HEK293 (cell line): Measurements from ENCODE around the gene TSEN54.
A peak's percentile ranks its signal among the peaks of the same experiment; 100 is the strongest.

Experiments
- GFI1B ChIP-seq: fragments of 450-650 bp; formaldehyde crosslinking; IDR thresholded peaks from 2 replicates; pipeline ENCODE4 v1.5.1; 2016; ENCODE audit warnings: missing biosample characterization, missing genetic modification characterization
- GLIS2 ChIP-seq: fragments of 450-650 bp; formaldehyde crosslinking; IDR thresholded peaks from 2 replicates; pipeline ENCODE4 v1.5.1; 2016; ENCODE audit warnings: missing biosample characterization, missing genetic modification characterization
- IKZF3 ChIP-seq: fragments of 450-650 bp; IDR thresholded peaks from 2 replicates; pipeline ENCODE4 v1.5.0; 2018; ENCODE audit warnings: missing biosample characterization, mild to moderate bottlenecking, missing genetic modification characterization, moderate library complexity
- KLF10 ChIP-seq: fragments of 450-650 bp; IDR thresholded peaks from 2 replicates; pipeline ENCODE4 v1.5.1; 2018; ENCODE audit warnings: missing biosample characterization, mild to moderate bottlenecking, missing genetic modification characterization
- KLF16 ChIP-seq: fragments of 450-650 bp; formaldehyde crosslinking; IDR thresholded peaks from 2 replicates; pipeline ENCODE4 v1.5.1; 2017; ENCODE audit warnings: missing biosample characterization, missing genetic modification characterization
- KLF17 ChIP-seq: fragments of 450-650 bp; formaldehyde crosslinking; IDR thresholded peaks from 2 replicates; pipeline ENCODE4 v1.5.1; 2016; ENCODE audit warnings: missing biosample characterization, missing genetic modification characterization
- TSHZ1 ChIP-seq: fragments of 450-650 bp; formaldehyde crosslinking; IDR thresholded peaks from 2 replicates; pipeline ENCODE4 v1.5.1; 2016; ENCODE audit warnings: missing biosample characterization, missing genetic modification characterization, borderline replicate concordance
- WT1 ChIP-seq: fragments of 450-650 bp; formaldehyde crosslinking; IDR thresholded peaks from 2 replicates; pipeline ENCODE4 v1.5.1; 2016; ENCODE audit warnings: missing biosample characterization, missing genetic modification characterization
- ZBTB21 ChIP-seq: fragments of 450-650 bp; formaldehyde crosslinking; IDR thresholded peaks from 2 replicates; pipeline ENCODE4 v1.5.1; 2017; ENCODE audit warnings: missing biosample characterization, missing genetic modification characterization
- ZBTB49 ChIP-seq: fragments of 450-650 bp; formaldehyde crosslinking; IDR thresholded peaks from 2 replicates; pipeline ENCODE4 v1.5.1; 2016; ENCODE audit warnings: missing biosample characterization, missing genetic modification characterization, low read depth
- ZIC2 ChIP-seq: fragments of 450-650 bp; formaldehyde crosslinking; IDR thresholded peaks from 2 replicates; pipeline ENCODE4 v1.5.1; 2016; ENCODE audit warnings: missing biosample characterization, missing genetic modification characterization
- ZNF133 ChIP-seq: fragments of 450-650 bp; formaldehyde crosslinking; IDR thresholded peaks from 2 replicates; pipeline ENCODE4 v1.5.1; 2016; ENCODE audit warnings: missing biosample characterization, missing genetic modification characterization
- ZNF146 ChIP-seq: fragments of 450-650 bp; formaldehyde crosslinking; IDR thresholded peaks from 2 replicates; pipeline ENCODE4 v1.5.1; 2016; ENCODE audit warnings: missing biosample characterization, missing genetic modification characterization
- ZNF148 ChIP-seq: fragments of 450-650 bp; formaldehyde crosslinking; IDR thresholded peaks from 2 replicates; pipeline ENCODE4 v1.5.0; 2017; ENCODE audit warnings: missing biosample characterization, missing genetic modification characterization, borderline replicate concordance
- ZNF155 ChIP-seq: fragments of 450-650 bp; formaldehyde crosslinking; IDR thresholded peaks from 2 replicates; pipeline ENCODE4 v1.5.1; 2016; ENCODE audit warnings: missing biosample characterization, missing genetic modification characterization
- ZNF184 ChIP-seq: fragments of 450-650 bp; IDR thresholded peaks from 2 replicates; pipeline ENCODE4 v1.5.1; 2018; ENCODE audit warnings: missing biosample characterization, mild to moderate bottlenecking, missing genetic modification characterization
- ZNF202 ChIP-seq: fragments of 450-650 bp; formaldehyde crosslinking; IDR thresholded peaks from 2 replicates; pipeline ENCODE4 v1.5.1; 2016; ENCODE audit warnings: missing biosample characterization, missing genetic modification characterization, borderline replicate concordance
- ZNF362 ChIP-seq: fragments of 450-650 bp; formaldehyde crosslinking; IDR thresholded peaks from 2 replicates; pipeline ENCODE4 v1.5.1; 2016; ENCODE audit warnings: missing biosample characterization, missing genetic modification characterization
- ZNF423 ChIP-seq: fragments of 450-650 bp; formaldehyde crosslinking; IDR thresholded peaks from 2 replicates; pipeline ENCODE4 v1.5.1; 2016; ENCODE audit warnings: missing biosample characterization, missing genetic modification characterization
- ZNF488 ChIP-seq: fragments of 450-650 bp; formaldehyde crosslinking; IDR thresholded peaks from 2 replicates; pipeline ENCODE4 v1.5.1; 2016; ENCODE audit warnings: missing biosample characterization, missing genetic modification characterization
- ZNF513 ChIP-seq: fragments of 450-650 bp; IDR thresholded peaks from 2 replicates; pipeline ENCODE4 v1.5.1; 2018; ENCODE audit warnings: missing biosample characterization, missing genetic modification characterization
- ZNF521 ChIP-seq: fragments of 450-650 bp; formaldehyde crosslinking; IDR thresholded peaks from 2 replicates; pipeline ENCODE4 v1.5.1; 2017; ENCODE audit warnings: missing biosample characterization, mild to moderate bottlenecking, missing genetic modification characterization
- ZNF548 ChIP-seq: fragments of 450-650 bp; formaldehyde crosslinking; IDR thresholded peaks from 2 replicates; pipeline ENCODE4 v1.5.1; 2016; ENCODE audit warnings: missing biosample characterization, missing genetic modification characterization
- ZNF701 ChIP-seq: fragments of 450-650 bp; formaldehyde crosslinking; IDR thresholded peaks from 2 replicates; pipeline ENCODE4 v1.5.1; 2016; ENCODE audit warnings: missing biosample characterization, missing genetic modification characterization
- ZNF768 ChIP-seq: fragments of 450-650 bp; formaldehyde crosslinking; IDR thresholded peaks from 2 replicates; pipeline ENCODE4 v1.5.1; 2018; ENCODE audit warnings: missing biosample characterization, mild to moderate bottlenecking, missing genetic modification characterization
- ZSCAN5A ChIP-seq: fragments of 450-650 bp; formaldehyde crosslinking; IDR thresholded peaks from 2 replicates; pipeline ENCODE4 v1.5.1; 2016; ENCODE audit warnings: missing biosample characterization, missing genetic modification characterization

Gene TSEN54

GRCh38 chr17:75516619-75517296, 430 bp downstream of the TSEN54 start (continued):
- TF ChIP-seq ZSCAN5A (tag by site-specific recombination) (no peak), ZNF146 (tag by site-specific recombination) (peak; percentile 3; the same call in 1 of the 2 replicates), KLF10 (no peak), GLIS2 (tag by site-specific recombination) (peak; percentile 72), ZNF548 (no peak), ZNF768 (no peak), ZNF155 (tag by site-specific recombination) (no peak), KLF17 (tag by site-specific recombination) (no peak), ZNF513 (tag by site-specific recombination) (no peak), ZBTB49 (tag by site-specific recombination) (no peak), ZNF202 (tag by site-specific recombination) (no peak), ZNF701 (tag by site-specific recombination) (no peak), ZNF133 (tag by site-specific recombination) (no peak), WT1 (tag by site-specific recombination) (no peak), KLF16 (tag by site-specific recombination) (peak; percentile 77; the same call in 1 of the 2 replicates), ZNF148 (tag by site-specific recombination) (no peak), ZNF184 (no peak), ZBTB21 (tag by site-specific recombination) (no peak), TSHZ1 (no peak), GFI1B (no peak), ZIC2 (tag by site-specific recombination) (no peak), ZNF521 (no peak), ZNF488 (tag by site-specific recombination) (no peak), IKZF3 (no peak), ZNF362 (tag by site-specific recombination) (no peak), ZNF423 (tag by site-specific recombination) (no peak)
